Activated CD4-positive, alpha-beta memory T cell treated with anti-CD3 and anti-CD28 coated beads for 36 hours (primary cell): ENCODE results near the gene HAUS2. TPM values are rescaled to one million over a fixed set of nuclear protein-coding genes. Genes with fewer than 3 reads are reported as not detected.
A peak's percentile ranks its signal among the peaks of the same experiment; 100 is the strongest.
"Not testable (repeated sequence)": the region's sequence is repeated elsewhere in the genome, so short reads cannot be mapped to it uniquely, and the experiment has no call there.

Source experiments
- CTCF ChIA-PET: fragments of 350-600 bp; sonication (Branson Sonifier 250); formaldehyde crosslinking; loops from one replicate; lab custom pipeline; 2021; ENCODE audit warnings: antibody characterized with exemption, inconsistent platforms; lab: Charles Lee
- POLR2A ChIA-PET: fragments of 350-600 bp; sonication (Branson Sonifier 250); formaldehyde crosslinking; loops from one replicate; lab custom pipeline; 2021; ENCODE audit warnings: antibody characterized with exemption; lab: Charles Lee
- DNase-seq: peaks from one replicate; pipeline ENCODE4 v3.0.0-alpha.2; 2020
- H3K27ac Mint-ChIP-seq: one replicate; pipeline ENCODE4 v1.8.0; 2021; ENCODE audit warnings: mixed read lengths
- H3K27me3 Mint-ChIP-seq: one replicate; pipeline ENCODE4 v1.8.0; 2021; ENCODE audit warnings: mixed read lengths
- H3K36me3 Mint-ChIP-seq: one replicate; pipeline ENCODE4 v1.8.0; 2021; ENCODE audit warnings: mixed read lengths
- H3K4me1 Mint-ChIP-seq: one replicate; pipeline ENCODE4 v1.8.0; 2021; ENCODE audit warnings: low read depth, mixed read lengths
- H3K4me3 Mint-ChIP-seq: one replicate; pipeline ENCODE4 v1.8.0; 2021; ENCODE audit warnings: mild to moderate bottlenecking, mixed read lengths
- H3K9me3 Mint-ChIP-seq: one replicate; pipeline ENCODE4 v1.8.0; 2021; ENCODE audit warnings: mixed read lengths
- intact Hi-C: fragments of 100-400 bp; cut with micrococcal nuclease; formaldehyde crosslinking; loops from one replicate; pipeline ENCODE4 v1.15.1; 2023
- total RNA-seq, 2 experiments: library from RNA; stranded (reverse); gene quantifications; one replicate each; pipeline ENCODE4 v1.2.3, GENCODE V29; 2021

HAUS2 gene
- total RNA-seq, 2 experiments from 2014 or later, result 44.9 to 45.1 TPM

- no peaks in the 10 kb centered on the region for H3K4me1 Mint-ChIP-seq
- no peaks in the 10 kb centered on the region for H3K9me3 Mint-ChIP-seq
- intact Hi-C loops, result no loop called here
- ChIA-PET CTCF (no interaction called here), POLR2A (no interaction called here)
- H3K36me3 Mint-ChIP-seq, result peaks cover 28% of the 10 kb centered on the region
- no peak for DNase-seq
- H3K27me3 Mint-ChIP-seq, result no peaks in the 10 kb centered on the region
- no peak overlapping the region for H3K4me3 Mint-ChIP-seq
- no peak overlapping the region for H3K27ac Mint-ChIP-seq
Observed at GRCh38 chr15:42533246-42533645, 15.4 kb upstream of the HAUS2 start.

DNA sequence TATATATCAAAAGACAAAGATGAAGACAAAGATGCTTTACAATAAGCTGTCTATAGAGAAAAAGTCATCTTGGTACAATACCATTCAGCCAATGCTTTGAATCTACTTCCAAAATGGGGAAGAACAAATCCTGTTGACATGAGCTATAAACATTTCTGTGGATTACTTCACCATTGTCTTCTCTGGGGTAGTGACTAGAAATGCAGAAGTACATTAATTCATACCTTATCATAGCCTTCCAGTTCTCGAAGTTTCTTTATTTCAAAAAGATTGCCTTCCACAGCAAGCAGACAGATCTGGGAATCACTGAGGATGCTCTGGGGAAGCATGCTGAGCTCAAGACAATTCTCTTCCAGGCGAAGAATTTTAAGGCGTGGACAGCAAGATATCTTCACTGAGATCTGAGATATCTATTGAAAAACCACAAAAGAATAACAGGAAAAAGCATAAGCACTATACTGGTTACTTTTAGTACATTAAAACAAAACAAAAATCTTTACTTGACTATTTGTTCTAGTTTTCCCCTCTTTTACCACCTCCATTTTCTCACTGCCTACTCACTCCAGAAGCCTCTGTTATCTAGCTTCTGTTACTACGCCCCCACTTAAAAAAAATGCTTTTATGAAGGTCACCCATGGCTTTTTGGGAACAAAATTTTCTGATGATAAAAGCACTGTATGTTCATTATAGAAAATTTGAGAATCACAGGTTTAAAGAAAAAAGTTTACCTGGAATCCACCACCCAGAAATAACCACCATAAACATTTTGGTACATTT, 3.6 kb upstream of the HAUS2 start:
- CTCF ChIA-PET, result no interaction called here
- H3K27ac Mint-ChIP-seq, result no peak overlapping the region
- POLR2A ChIA-PET, result no interaction called here
- H3K27me3 Mint-ChIP-seq, result no peaks in the 10 kb centered on the region
- H3K4me1 Mint-ChIP-seq, result peaks cover 40% of the 10 kb centered on the region
- DNase-seq, result no peak
- intact Hi-C loops, result no loop called here
- no peaks in the 10 kb centered on the region for H3K9me3 Mint-ChIP-seq
- peaks cover 34% of the 10 kb centered on the region for H3K36me3 Mint-ChIP-seq
- no peak overlapping the region for H3K4me3 Mint-ChIP-seq

GRCh38 chr15:42547918-42548248, 755 bp upstream of the HAUS2 start:
- no peak for DNase-seq
- peaks cover 56% of the 10 kb centered on the region for H3K4me1 Mint-ChIP-seq
- intact Hi-C loops, result loop anchor here (1.0 to 2.0 kb wide), 3 partner anchors 27 to 102 kb away; partner anchors contain the start of genes STARD9 and ZNF106
- peak overlapping the region; percentile 95 for H3K4me3 Mint-ChIP-seq
- H3K27ac Mint-ChIP-seq, result peak overlapping the region; percentile 89
- ChIA-PET CTCF (interaction anchor here (1.3 kb wide), 1 partner anchor 27 kb away, joined by 4 read pairs; the partner anchor contains the start of gene STARD9), POLR2A (interaction anchor here (0.7 to 2.1 kb wide), 4 partner anchors 26 to 188 kb away, joined by 3 to 10 read pairs (median 6); partner anchors contain the start of genes SNAP23 and STARD9)
- H3K9me3 Mint-ChIP-seq, result no peaks in the 10 kb centered on the region
- no peaks in the 10 kb centered on the region for H3K27me3 Mint-ChIP-seq
- peaks cover 28% of the 10 kb centered on the region for H3K36me3 Mint-ChIP-seq

GRCh38 chr15:42549032-42549491, 424 bp downstream of the HAUS2 start:
- peak overlapping the region; percentile 95 for H3K4me3 Mint-ChIP-seq
- ChIA-PET POLR2A (interaction anchor here (0.6 to 2.1 kb wide), 5 partner anchors 25 to 91 kb away, joined by 3 to 10 read pairs (median 5); partner anchors contain the start of genes SNAP23, STARD9 and ZNF106), CTCF (interaction anchor here (1.3 kb wide), 1 partner anchor 26 kb away, joined by 4 read pairs; the partner anchor contains the start of gene STARD9)
- peak overlapping the region; percentile 89 for H3K27ac Mint-ChIP-seq
- H3K4me1 Mint-ChIP-seq, result peaks cover 63% of the 10 kb centered on the region
- no peaks in the 10 kb centered on the region for H3K27me3 Mint-ChIP-seq
- peaks cover 24% of the 10 kb centered on the region for H3K36me3 Mint-ChIP-seq
- intact Hi-C loops, result loop anchor here (2.0 kb wide), 1 partner anchor 58 kb away; the partner anchor contains the start of gene ZNF106
- H3K9me3 Mint-ChIP-seq, result no peaks in the 10 kb centered on the region
- no peak for DNase-seq

DNA sequence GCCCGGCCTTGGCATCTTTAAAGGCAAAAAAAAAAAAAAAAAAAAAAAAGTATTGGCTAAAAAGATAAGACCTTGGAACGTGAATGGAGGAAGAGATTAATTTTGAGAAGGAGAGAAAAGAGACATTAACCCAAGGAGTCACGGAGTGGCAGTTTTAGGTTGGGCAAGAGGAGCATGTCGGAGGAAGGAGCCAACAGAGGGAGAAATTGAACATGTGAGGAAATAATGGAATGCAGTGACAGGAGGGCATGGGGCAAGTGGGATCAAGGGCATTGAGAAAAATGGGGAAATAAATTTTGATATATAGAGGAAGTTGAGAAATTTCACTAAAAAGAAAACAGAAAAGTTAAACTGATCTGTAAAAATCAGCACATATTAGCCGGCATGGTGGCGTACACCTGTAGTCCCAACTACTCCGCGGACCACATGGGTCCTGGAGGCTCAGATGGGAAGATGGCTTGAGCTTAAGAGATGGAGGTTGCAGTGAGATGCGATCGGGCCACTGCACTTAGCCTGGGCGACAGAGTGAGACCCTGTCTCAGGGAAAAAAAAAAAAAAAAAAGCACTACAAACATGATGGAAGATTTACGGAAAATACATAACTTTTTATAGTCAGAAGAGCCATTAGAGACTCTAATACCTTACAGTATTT, 1.2 kb downstream of the HAUS2 start:
- intact Hi-C loops, result loop anchor here (2.0 kb wide), 1 partner anchor 59 kb away; the partner anchor contains the start of gene ZNF106
- Mint-ChIP-seq H3K4me3 (peak overlapping the region; percentile 95), H3K27ac (peak overlapping the region; percentile 31), H3K9me3 (no peaks in the 10 kb centered on the region), H3K36me3 (peaks cover 23% of the 10 kb centered on the region), H3K4me1 (peaks cover 62% of the 10 kb centered on the region), H3K27me3 (no peaks in the 10 kb centered on the region)
- ChIA-PET POLR2A (interaction anchor here (0.6 to 1.9 kb wide), 3 partner anchors 11 to 59 kb away, joined by 3 to 10 read pairs (median 5); partner anchors contain the start of genes SNAP23 and ZNF106), CTCF (no interaction called here)
- DNase-seq, result no peak

DNA sequence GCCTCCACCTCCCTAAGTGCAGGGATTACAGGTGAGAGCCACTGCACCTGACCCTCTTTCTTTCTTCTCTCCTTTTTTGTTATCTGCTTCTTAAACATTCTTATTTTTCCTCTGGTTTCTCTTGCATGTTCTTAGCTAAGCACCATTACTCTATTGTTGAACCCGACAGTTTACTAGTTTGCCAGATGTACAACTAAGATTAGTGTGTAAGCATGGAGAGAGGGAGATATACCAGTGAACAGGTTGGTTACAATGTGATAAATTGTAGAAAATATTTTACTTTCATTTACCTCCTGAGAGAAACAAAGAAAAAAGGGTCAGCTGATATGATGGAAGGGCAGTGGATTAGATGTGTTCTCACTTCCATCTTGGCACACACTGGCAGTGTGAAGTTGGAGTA, 4.9 kb downstream of the HAUS2 start:
- H3K4me1 Mint-ChIP-seq, result peaks cover 30% of the 10 kb centered on the region

GRCh38 chr15:42556550-42557207, 8.0 kb downstream of the HAUS2 start:
- H3K27me3 Mint-ChIP-seq, H3K27ac Mint-ChIP-seq, H3K4me3 Mint-ChIP-seq, H3K9me3 Mint-ChIP-seq, DNase-seq, POLR2A ChIA-PET, intact Hi-C loops: not testable (repeated sequence)
- CTCF ChIA-PET, result interaction anchor here (0.7 kb wide), 1 partner anchor 28 kb away, joined by 3 read pairs; no protein-coding TSS in a partner anchor
- H3K4me1 Mint-ChIP-seq, result peaks cover 14% of the 10 kb centered on the region
- H3K36me3 Mint-ChIP-seq, result peaks cover 19% of the 10 kb centered on the region

More for the DNA sequence above, 4.9 kb downstream of the HAUS2 start:
- DNase-seq, result no peak
- H3K4me3 Mint-ChIP-seq, result no peak overlapping the region
- no peaks in the 10 kb centered on the region for H3K9me3 Mint-ChIP-seq
- intact Hi-C loops, result no loop called here
- CTCF ChIA-PET, result no interaction called here
- peaks cover 9% of the 10 kb centered on the region for H3K36me3 Mint-ChIP-seq
- no peaks in the 10 kb centered on the region for H3K27me3 Mint-ChIP-seq
- no peak overlapping the region for H3K27ac Mint-ChIP-seq
- POLR2A ChIA-PET, result no interaction called here

- Mint-ChIP-seq H3K4me3 (no peak overlapping the region), H3K27ac (no peak overlapping the region), H3K36me3 (peaks cover 24% of the 10 kb centered on the region), H3K27me3 (no peaks in the 10 kb centered on the region), H3K9me3 (no peaks in the 10 kb centered on the region), H3K4me1 (peaks cover 4% of the 10 kb centered on the region)
- intact Hi-C loops, result no loop called here
- ChIA-PET CTCF (interaction anchor here (0.8 kb wide), 1 partner anchor 31 kb away, joined by 3 read pairs; no protein-coding TSS in a partner anchor), POLR2A (no interaction called here)
- DNase-seq, result no peak
Observed at GRCh38 chr15:42558739-42559138, 10.1 kb downstream of the HAUS2 start.

- Mint-ChIP-seq H3K27ac (no peak within 1 kb of the TSS), H3K4me3 (peak within 1 kb of the TSS; percentile 84), H3K9me3 (no peaks in the 10 kb centered on the region), H3K27me3 (peaks cover 15% of the 10 kb centered on the region), H3K4me1 (peaks cover 15% of the 10 kb centered on the region), H3K36me3 (no peaks in the 10 kb centered on the region)
- ChIA-PET POLR2A (interaction anchor here (0.7 to 2.0 kb wide), 2 partner anchors 27 to 84 kb away, joined by 3 to 9 read pairs; partner anchors contain the start of genes HAUS2, LRRC57 and ZNF106), CTCF (interaction anchor here (1.0 to 1.5 kb wide), 3 partner anchors 20 to 76 kb away, joined by 3 to 5 read pairs (median 4); partner anchors contain the start of genes HAUS2 and LRRC57)
- peak; percentile 97 for DNase-seq
- intact Hi-C loops, result loop anchor here (1.0 to 10.0 kb wide), 7 partner anchors 27 to 609 kb away; partner anchors contain the start of genes CCNDBP1, CDAN1, GANC and HAUS2
Observed at GRCh38 chr15:42575188-42576039, 26.8 kb downstream of the HAUS2 start, which contains the start of gene STARD9. TSS of gene STARD9 (plus strand) at chr15:42575606. CDS start at chr15:42575716, 110 bp downstream.

DNA sequence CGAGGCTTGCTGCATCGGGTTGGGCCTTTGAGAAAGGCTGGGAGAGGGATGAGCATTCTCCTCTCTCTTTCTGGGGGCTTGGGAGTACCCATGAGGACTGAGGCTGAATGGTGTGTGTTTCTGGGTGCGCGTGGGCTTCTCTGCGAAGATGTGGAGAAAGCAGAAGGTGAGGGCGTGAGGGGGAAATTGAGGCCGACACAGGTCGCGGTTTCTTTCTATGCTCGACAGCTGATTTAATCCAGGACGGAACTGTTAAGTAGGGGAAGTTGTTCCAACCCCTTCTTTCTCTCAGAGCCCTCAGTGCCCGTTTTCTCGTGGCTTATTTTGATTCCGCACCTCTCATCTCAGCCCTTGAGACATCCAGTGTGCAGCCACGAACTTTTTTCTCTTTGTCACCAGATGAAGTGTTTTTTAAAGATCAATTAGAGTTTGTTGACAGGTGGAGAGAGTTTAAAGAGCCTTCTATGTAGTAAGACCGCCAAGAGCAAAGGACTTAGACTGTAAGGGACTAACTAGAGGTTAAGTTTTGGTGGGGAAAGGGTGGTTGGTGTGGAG, 27.5 kb downstream of the HAUS2 start:
- Mint-ChIP-seq H3K4me3 (peak overlapping the region; percentile 84), H3K27ac (no peak overlapping the region), H3K9me3 (no peaks in the 10 kb centered on the region), H3K36me3 (no peaks in the 10 kb centered on the region), H3K4me1 (peaks cover 20% of the 10 kb centered on the region), H3K27me3 (peaks cover 19% of the 10 kb centered on the region)
- no peak for DNase-seq
- POLR2A ChIA-PET, result interaction anchor here (0.7 to 2.0 kb wide), 2 partner anchors 28 to 85 kb away, joined by 3 to 9 read pairs; partner anchors contain the start of genes HAUS2, LRRC57 and ZNF106
- intact Hi-C loops, result loop anchor here (5.0 to 10.0 kb wide), 4 partner anchors 161 to 609 kb away; partner anchors contain the start of genes CCNDBP1, CDAN1, GANC and TMEM87A
- CTCF ChIA-PET, result interaction anchor here (1.0 to 1.5 kb wide), 3 partner anchors 20 to 75 kb away, joined by 3 to 5 read pairs (median 4); partner anchors contain the start of genes HAUS2 and LRRC57
